H7 (cell line): ENCODE results near the gene ZNF385D. TPM values are rescaled to one million over a fixed set of nuclear protein-coding genes. Genes with fewer than 3 reads are reported as not detected.

ENCODE experiments used
- DNase-seq: peaks from one replicate; pipeline ENCODE4 v3.0.0; 2012
- H3K27me3 ChIP-seq: 2 replicates; pipeline ENCODE4 v1.6.0; 2011; ENCODE audit warnings: mild to moderate bottlenecking, low read length; ENCODE audit not compliant: control insufficient read depth, insufficient read depth
- H3K36me3 ChIP-seq: replicated peaks from 2 replicates; pipeline ENCODE4 v1.5.1; 2011; ENCODE audit warnings: low read length; ENCODE audit not compliant: control insufficient read depth, insufficient read depth
- H3K4me3 ChIP-seq: 2 replicates; pipeline ENCODE4 v1.5.1; 2011; ENCODE audit warnings: low read depth, mild to moderate bottlenecking, control low read depth, low read length, moderate library complexity; ENCODE audit not compliant: insufficient read depth
- total RNA-seq: library from RNA; depleted of rRNA; stranded (reverse); fragments of >200 nt; shearing (Covaris generic); gene quantifications from 2 replicates; pipeline ENCODE4 v1.2.3, GENCODE V29; 2014

The ZNF385D gene
- total RNA-seq, 1 experiment from 2014 or later: 0.17 TPM

- DNase-seq: no peak
- Histone ChIP-seq H3K36me3 (no peaks in the 10 kb centered on the region), H3K27me3 (no peaks in the 10 kb centered on the region), H3K4me3 (no peak overlapping the region)
Measured at GRCh38 chr3:21672303-21672702, 78.7 kb downstream of the ZNF385D start.

- H3K4me3 ChIP-seq: no peak overlapping the region
- no peaks in the 10 kb centered on the region for H3K36me3 ChIP-seq
- no peak for DNase-seq
- H3K27me3 ChIP-seq: no peaks in the 10 kb centered on the region
Measured at GRCh38 chr3:21670386-21670785, 80.6 kb downstream of the ZNF385D start.

DNA sequence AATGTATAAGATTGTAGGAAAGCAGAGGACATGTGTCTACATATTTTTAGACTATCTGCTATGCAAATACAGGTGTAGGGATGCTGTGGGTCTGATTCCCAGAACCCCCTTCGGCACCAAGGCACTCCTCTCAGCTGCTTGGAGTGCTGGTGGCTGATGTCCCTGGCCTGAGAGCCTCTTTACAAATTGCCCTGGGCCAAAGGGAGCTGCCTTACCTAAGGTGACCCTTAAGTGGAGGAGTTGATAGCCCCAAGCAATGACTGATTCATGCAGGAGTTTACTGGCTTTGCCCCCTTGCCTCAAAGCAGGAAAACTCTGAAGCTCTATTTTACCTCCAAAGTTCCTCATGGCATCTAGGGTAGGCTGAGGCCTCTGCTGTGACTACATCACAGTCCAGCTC lies 83.0 kb downstream of the ZNF385D start:
- Histone ChIP-seq H3K27me3 (no peaks in the 10 kb centered on the region), H3K4me3 (no peak overlapping the region), H3K36me3 (no peaks in the 10 kb centered on the region)
- DNase-seq: no peak

DNA sequence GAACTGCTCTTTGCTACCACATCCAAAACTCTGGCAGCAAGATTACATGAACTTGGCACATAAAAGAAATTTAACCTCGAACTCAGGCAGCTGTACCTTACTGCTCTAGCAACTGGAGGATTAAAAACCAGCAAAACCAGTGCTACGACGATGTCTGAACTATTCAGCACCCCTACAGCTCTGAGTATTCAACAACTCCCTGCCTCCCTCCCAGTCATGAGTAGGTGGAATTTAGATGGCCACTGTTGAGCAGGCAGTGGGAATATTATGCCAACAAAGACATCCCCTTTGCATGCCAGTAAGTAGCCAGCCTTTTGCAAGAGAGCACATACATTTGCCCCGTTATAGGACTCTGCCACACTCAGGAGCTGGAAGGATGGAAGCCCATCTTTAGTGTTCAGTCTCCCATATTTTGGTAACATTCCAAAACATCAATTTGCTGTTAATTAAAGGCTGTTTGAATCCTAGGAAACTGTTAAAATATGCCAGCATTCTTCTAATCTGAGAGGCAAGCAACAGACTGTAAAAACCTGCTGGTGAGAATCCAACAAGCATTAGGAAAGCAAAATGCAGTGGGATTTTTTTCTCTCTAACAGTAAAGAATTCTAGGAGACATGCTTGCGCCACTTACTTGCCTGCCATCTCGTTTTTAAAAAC lies 85.4 kb downstream of the ZNF385D start:
- DNase-seq: peak; percentile 32

GRCh38 chr3:21664996-21665395 lies 86.0 kb downstream of the ZNF385D start:
- no peak for DNase-seq
- H3K36me3 ChIP-seq: no peaks in the 10 kb centered on the region
- no peak overlapping the region for H3K4me3 ChIP-seq
- no peaks in the 10 kb centered on the region for H3K27me3 ChIP-seq

More for the DNA sequence above, 85.4 kb downstream of the ZNF385D start:
- Histone ChIP-seq H3K27me3 (no peaks in the 10 kb centered on the region), H3K36me3 (no peaks in the 10 kb centered on the region), H3K4me3 (no peak overlapping the region)

DNA sequence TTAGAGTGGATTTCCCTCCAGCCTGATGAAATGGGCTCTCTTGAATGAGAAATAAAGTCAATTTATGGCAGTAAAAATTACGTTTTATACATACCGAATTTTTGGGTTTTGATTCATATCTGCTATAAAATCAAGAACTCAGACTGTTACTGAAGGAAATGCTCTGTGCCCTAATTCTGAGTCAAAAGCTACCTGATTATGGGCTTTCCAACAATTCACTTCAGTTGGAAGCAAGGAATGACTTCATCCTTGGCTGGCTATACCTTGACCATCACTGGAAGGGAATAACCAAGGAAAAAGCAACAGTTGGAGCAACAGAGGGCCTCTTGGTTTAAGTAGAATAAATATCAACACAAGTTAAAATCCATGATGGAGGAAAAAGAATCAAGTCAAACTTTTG lies 88.6 kb downstream of the ZNF385D start:
- DNase-seq: no peak
- Histone ChIP-seq H3K36me3 (no peaks in the 10 kb centered on the region), H3K4me3 (no peak overlapping the region), H3K27me3 (no peaks in the 10 kb centered on the region)

GRCh38 chr3:21654662-21655061 lies 96.3 kb downstream of the ZNF385D start:
- Histone ChIP-seq H3K36me3 (no peaks in the 10 kb centered on the region), H3K4me3 (no peak overlapping the region), H3K27me3 (no peaks in the 10 kb centered on the region)
- DNase-seq: no peak

- Histone ChIP-seq H3K27me3 (no peaks in the 10 kb centered on the region), H3K4me3 (no peak overlapping the region), H3K36me3 (no peaks in the 10 kb centered on the region)
- no peak for DNase-seq
Measured at GRCh38 chr3:21654241-21654640, 96.8 kb downstream of the ZNF385D start.

- Histone ChIP-seq H3K36me3 (no peaks in the 10 kb centered on the region), H3K27me3 (no peaks in the 10 kb centered on the region), H3K4me3 (no peak overlapping the region)
- no peak for DNase-seq
Measured at GRCh38 chr3:21649519-21649918, 101.5 kb downstream of the ZNF385D start.

DNA sequence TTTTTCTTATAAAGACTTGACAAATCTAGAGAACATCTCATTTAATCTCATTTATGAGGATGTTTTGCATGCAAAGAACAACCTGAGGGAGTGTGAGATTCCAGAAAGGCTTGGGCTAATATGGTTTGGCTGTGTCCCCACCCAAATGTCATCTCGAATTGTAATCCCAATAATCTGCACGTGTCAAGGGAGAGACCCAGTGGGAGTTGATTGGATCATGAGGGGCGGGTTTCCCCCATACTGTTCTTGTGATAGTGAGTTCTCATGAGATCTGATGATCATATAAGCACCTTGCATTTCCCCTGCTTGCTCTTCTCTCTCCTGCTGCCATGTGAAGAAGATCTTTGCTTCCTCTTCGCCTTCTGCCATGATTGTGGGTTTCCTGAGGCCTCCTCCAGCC lies 103.0 kb downstream of the ZNF385D start:
- no peak for DNase-seq
- Histone ChIP-seq H3K4me3 (no peak overlapping the region), H3K36me3 (no peaks in the 10 kb centered on the region), H3K27me3 (no peaks in the 10 kb centered on the region)

DNA sequence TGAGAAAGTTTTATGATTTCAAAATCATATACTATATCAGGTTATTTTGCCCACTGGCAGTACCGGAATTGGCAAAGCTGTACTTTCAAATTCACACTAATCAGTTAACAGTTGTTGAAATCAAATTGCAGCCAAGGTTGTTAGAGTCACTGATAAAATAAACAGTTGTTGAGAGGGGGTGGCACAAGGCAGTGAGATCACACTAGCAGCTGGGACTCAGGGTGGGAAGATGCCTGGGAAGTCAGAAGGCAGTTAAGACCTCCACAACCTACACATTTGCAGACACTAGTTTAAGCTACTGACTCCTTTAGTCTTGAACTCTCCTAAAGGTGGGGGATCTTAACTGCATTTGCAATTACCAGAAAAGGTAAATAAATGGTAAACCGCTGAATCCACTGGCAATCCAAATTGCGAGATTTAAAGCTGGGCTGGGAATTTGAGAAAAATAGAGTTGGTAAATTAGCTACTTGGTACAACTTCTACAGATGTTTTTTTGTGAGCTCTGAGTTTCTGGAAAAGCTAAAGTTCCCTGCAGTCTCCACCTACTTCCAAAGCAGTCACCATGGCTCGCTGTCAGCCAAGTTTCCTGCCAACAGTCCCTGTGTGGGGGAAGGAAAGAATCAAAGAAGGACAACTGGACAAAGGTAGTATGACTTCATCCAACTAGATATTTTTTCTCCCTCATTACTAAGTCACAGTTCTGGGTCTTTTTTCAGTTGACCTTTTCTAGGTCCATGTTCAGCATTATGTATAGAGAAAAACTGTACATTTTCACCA lies 105.7 kb downstream of the ZNF385D start:
- Histone ChIP-seq H3K36me3 (no peaks in the 10 kb centered on the region), H3K27me3 (no peaks in the 10 kb centered on the region), H3K4me3 (no peak overlapping the region)
- no peak for DNase-seq

DNA sequence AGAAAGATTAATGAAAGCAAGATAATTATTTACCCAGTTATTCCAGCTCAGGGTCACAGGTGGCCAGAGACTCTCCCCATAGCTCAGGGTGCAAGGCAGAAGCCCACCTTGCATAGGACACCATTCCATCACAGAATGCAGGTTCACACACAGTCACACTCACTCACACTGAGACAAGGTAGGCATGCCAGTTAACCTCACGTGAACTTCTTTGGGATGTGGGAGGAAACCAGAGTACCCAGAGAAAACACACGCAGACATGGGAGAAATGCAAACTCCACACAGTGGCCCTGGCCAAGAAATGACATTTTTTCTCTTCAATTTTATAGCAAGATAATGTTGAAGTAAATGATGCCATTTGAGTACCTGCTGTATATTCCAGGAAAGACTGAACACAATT lies 106.7 kb downstream of the ZNF385D start:
- DNase-seq: no peak
- Histone ChIP-seq H3K27me3 (no peaks in the 10 kb centered on the region), H3K36me3 (no peaks in the 10 kb centered on the region), H3K4me3 (no peak overlapping the region)

DNA sequence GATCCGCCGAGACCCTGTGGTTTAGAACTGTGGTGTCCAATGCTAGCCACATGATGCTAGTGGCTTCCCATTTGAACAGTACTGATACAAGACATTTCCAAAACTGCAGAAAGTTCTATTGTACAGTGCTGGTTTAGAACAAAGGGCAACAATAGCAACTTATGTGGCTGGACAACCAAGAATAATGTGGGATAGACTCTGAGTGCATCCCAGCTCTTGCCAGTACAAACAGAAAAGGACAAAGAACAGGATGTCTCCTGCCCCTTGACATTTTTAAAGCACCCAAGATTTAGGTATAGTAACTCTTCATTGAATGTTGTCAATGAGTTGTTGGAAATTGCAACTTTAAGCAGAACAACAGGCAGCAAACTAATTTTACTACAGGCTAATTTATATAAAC lies 107.3 kb downstream of the ZNF385D start:
- no peak for DNase-seq
- no peaks in the 10 kb centered on the region for H3K27me3 ChIP-seq
- H3K36me3 ChIP-seq: no peaks in the 10 kb centered on the region
- H3K4me3 ChIP-seq: no peak overlapping the region

- no peak overlapping the region for H3K4me3 ChIP-seq
- H3K27me3 ChIP-seq: no peaks in the 10 kb centered on the region
- H3K36me3 ChIP-seq: no peaks in the 10 kb centered on the region
- DNase-seq: no peak
Measured at GRCh38 chr3:21642433-21642832, 108.6 kb downstream of the ZNF385D start.

DNA sequence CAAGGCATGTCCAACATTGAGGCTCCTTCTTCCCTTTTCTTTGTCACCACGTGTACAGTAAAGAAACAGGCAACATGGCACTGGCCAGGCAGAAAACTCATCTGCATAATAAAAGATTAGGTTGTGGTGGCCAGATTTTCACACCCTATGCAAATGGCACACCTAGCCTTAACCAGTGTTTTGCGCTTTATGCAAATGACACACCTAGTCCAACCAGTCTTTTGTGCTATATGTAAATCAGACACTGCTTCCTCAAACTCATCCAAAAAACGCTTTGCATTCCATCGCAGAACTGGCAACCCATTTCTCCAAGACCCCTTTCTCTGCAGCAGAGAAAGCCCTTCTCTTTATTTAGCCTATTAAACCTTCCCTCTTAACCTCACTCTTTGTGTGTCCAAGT lies 109.1 kb downstream of the ZNF385D start:
- H3K4me3 ChIP-seq: no peak overlapping the region
- H3K36me3 ChIP-seq: no peaks in the 10 kb centered on the region
- no peaks in the 10 kb centered on the region for H3K27me3 ChIP-seq
- DNase-seq: no peak
